NCI-H2171 treated with DMSO at 0.1 percent for 48 hours (cell line): Measurements from ENCODE around the gene STARD9.
"Not testable (repeated sequence)": the region's sequence is repeated elsewhere in the genome, so short reads cannot be mapped to it uniquely, and the experiment has no call there.

Experiments used
- DNase-seq: peaks from one replicate; lab custom pipeline; 2025; lab: John Stamatoyannopoulos, UW

STARD9 gene

DNA sequence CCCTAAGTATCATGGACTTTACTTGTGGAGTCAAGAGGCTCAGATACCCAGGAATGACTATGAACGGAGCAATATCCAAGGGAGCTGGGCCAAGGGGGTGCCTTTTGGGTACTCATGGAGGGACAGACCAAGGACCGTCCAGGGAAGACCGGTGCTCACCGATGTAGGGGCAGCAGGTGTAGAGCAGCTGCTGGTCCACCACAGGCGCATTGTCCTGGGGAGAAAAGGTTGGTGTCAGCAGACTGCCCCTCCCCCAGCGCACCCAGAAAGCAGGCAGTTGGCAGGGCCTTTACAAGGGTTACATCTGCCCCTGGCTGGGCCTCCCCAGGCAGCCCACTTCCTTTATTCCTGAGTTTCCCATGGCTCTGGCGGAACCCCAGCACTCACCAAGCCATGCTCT, 154.0 kb downstream of the STARD9 start:
- no peak for DNase-seq

DNA sequence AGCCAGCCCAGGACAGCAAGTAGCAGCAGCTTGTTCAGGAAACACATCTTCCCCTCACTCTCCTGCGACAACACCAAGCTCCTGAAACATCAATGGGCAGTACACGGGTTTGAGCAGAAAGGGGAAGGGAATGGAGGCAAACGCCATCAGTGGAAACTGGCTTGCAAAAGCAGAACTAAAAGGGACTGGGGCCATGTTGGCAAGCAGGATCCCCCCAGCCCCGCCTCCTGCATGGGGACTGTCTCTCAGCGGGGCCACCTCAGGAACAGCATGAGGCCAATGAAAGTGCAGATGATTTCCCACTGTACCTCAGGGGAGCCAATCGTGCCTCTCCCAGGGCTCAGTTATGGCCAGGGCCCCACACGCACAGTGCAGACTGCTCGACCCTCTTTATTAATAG, 154.7 kb downstream of the STARD9 start:
- DNase-seq, result no peak

DNA sequence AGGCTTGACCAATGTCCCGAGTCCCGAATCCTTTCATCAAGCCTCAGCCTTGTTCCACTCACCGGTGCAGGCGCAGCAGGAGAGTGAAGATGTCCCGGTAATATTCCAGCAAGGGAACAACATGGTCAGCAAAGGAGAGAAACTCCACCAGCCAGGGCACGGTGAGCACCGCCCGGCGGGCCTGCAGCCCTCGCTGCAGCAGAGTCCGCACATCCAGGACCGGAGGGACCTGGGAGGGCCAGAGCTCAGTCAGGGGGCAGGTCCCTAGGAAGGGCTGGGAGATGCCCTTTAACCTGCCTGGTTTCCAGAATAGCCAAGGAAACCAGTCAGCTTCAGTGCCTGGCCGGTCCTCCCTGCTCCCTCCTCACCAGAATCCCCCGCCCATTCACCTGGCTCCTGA, 155.1 kb downstream of the STARD9 start:
- no peak for DNase-seq

DNA sequence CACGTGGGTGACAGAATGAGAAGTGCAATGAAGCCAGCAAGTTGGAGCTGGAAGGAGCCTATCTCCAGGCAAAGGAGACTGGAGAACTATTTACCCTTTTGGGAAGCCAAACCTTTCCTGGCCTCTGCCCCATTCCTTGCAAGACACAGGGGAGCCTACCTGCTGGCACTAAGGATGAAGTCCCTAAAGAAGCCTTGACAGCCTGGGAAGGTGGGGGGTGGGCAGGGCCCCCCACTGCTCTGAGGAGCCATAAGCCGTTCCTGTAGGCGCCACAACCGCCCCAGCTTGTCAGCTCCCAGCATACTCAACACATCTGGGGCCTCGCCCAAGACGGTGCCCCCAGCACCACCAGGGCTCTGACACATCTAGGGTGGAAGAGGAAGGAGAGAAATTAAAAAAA, 156.1 kb downstream of the STARD9 start:
- DNase-seq, result no peak

DNA sequence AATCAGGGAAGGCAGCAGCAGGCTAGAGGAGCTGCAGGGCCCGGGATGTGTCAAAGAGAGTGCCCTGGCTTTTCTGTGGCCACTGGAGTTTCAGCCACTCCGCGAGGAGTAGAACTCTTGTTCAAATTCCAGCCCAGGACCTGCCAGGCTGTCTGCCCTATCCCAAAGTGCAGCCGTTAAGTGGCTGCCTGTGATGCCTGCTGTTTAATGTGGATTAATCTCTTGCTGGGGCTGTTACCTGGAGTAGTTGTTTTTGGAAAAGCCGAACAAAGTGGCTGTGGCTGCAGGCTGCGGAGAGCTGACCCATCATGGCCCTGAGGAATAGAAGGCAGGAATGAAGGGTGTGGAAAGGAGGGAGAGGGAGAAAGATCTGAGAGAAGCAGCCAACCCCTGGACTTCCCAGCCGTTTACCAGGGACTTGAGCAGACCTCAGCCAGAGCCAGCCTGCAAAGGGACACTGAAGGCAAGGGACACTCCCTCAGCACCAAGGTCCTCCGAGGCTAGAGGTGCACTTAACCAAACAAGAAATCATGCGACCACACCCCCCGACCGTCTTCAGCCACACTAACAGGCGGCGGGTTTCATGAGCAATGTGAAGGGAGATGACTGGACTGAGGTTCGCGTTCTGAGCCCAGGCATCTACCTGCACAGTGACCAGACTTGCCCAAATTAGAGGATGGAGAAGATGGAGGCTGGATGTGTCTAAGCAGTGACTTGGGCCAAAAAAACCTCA, 156.9 kb downstream of the STARD9 start:
- DNase-seq, result no peak

DNA sequence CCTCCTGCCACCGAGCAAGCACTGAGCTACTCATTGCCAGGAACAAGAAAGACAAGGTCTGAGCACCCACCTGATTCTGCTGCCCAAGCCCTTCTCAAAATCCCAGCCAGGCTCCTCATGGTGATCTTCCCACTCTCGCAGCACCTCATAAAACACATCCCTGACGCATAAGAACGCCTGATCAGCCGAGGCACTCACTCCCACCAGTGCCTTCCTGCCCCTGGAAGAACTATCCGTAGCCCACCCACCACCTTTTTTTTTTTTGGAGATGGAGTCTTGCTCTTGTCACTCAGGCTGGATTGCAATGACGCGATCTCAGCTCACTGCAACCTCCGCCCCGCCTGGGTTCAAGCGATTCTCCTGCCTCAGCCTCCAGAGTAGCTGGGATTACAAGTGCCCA, 157.6 kb downstream of the STARD9 start:
- no peak for DNase-seq

DNA sequence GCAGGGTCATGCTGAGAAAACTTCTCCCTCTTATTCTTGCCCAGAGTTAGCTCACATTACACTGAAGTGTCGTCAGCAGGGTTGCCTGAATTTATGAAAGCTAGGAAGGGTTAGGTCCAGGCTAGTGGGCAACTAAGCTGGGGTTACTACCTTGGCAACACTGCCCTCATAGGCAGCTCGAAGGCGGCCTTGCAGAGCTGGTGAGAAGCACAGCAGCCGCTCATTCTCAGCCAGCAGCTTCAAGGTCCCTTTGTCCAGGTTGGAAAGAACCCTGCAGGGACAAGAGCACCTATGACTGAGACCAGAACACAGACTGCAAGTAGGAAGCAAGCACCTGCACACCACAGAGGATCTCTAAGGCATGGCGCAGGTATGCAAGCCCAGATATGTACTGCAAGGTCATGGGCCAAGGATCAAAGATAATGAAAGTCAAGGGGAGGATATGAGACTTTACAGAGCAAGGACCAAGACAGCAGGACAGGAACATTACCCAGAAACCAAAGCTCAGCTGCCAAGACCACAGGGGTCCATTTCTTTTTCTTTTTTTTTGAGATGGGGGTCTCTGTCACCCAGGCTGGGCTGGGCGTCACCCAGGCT, 158.8 kb downstream of the STARD9 start:
- no peak for DNase-seq

DNA sequence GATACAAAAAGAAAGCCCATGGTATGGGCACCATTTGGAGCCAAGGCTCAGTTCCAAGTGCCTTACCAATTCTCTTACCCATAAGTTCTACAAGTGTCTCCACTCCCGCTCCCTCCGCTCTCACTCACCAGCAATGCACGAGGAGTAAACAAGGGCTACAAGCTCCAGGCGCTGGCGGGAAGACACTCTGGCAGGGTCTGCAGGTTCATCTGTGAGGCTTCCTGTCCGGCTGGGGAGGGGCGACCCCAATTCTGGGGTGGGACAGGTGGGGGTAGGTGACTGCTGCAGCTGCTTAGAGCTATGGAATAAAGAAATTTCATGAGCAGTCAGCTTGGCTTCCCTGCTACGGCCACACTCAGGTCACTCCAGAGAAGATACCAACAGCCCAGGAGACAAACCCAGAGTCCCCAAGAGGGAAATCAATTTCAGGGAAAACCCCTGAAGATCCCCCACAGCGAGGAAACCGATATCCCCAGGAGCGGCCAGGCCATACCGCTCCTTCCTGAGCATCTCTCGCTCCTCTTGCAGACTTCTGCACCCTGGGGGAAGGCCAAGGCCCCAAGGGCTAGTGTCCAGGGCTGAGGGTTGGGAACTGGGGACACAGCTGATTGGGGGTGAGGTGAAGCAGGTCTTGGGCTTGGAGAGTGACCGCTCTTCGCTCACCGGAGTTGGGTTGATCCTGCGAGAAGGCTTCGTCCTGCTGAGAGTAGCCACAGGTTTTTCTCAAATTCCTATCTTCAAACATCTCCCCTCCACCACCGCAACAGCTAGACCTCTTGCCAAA, 160.2 kb downstream of the STARD9 start:
- no peak for DNase-seq

DNA sequence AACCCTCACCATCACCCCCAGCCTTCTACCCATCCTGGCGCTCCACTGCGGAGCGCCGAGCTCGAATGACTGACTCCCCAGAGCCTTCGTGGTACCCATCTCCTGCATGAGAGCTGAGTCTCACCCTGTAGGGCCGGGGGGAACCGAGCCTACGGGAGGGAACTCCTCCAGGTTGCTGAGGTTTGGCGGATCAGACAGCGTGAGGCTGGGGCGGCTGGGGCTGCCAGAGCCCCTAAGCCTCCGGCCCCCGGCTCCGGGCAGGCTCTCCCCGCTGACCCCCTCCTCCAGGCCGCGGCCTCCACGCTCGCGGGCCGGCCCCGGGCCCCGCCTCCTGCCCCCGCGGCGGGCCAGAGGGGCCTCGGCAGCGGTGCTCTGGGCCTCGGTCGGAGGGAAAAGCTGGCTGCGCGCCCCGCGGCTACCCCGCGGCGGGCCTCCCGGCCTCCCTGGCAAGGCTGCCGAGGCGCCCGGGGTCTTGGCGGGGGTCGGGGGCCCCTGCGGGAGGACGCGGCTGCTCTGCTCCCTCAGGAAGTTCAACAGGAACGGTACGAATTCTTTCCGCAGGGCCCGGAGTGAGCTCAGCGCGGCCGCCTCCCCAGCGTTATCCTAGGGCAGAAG, 160.9 kb downstream of the STARD9 start:
- DNase-seq, result peak; percentile 21

DNA sequence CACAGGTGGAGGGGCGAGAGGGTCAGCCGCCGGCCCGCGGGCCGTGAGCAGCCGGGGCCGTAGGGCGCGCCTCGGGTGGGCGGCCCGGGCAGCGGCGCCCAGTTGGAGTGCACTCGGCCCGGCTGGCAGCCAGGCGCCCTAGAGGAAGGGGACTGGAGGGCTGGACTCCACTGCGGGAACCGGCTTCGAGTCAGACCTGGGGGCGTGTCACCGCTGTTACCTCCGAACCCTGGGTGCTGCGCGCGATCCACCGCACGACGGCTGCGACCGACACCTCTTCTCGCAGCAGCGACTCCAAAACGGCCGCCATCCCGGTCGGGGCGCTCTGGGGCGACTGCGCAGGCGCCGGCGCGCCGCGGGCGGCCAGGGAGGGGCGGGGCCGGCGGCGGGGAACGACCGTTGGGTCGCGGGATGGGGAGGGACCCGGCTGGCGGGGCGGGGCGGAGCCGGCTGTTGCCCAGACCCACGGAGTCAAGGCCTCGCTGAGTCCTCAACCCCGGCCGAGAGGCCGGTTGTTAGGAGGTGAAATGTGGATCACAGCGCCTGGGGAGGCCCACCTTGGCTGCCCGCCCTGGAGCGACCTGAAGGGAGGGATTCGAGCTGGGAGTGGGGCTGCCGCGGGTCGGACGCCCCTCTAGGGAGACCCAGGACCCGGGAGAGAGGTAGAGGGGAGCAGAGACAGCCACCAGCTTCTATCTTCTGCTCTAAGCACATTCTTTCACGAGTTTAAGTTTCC, 161.6 kb downstream of the STARD9 start, which contains the start of gene CDAN1:
CDAN1 (minus strand) TSS at position 336 of the 736 bp plus-strand sequence; CDS start at position 310, 26 bp downstream.
- peak; percentile 76 for DNase-seq

DNA sequence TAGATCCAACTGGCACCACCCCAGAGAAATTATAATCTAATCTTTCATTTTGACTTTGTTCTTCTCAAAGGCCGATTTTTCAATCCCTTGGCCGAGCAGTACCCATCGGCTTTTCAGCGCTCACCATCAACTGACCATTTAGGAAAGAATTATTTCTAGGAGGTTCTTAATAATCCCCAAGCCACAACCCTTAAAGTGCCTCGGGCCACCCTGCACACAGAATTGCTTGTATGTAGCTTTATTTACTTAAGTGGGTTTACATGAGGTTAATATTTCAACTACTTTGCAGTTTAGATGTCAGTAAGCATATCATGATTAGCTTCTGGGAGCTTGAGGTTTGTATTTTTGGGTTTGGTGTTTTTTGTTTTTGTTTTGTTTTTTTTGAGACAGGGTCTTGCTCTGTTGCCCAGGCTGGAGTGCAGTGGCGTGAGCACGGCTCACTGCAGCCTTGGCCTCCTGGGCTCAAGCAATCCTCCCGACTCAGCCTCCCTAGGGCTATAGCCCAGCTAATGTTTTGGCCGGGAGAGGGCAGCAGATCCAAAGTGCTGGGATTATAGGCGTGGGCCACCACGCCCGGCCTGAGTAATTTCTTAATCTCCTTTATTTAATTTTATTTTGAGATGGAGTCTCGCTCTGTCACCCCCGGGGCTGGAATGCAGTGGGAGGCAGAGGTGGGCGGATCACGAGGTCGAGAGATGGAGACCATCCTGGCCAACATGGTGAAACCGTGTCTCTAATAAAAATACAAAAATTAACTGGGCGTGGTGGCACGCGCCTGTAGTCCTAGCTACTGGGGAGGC, 162.3 kb downstream of the STARD9 start:
- DNase-seq, result peak; percentile 31

DNA sequence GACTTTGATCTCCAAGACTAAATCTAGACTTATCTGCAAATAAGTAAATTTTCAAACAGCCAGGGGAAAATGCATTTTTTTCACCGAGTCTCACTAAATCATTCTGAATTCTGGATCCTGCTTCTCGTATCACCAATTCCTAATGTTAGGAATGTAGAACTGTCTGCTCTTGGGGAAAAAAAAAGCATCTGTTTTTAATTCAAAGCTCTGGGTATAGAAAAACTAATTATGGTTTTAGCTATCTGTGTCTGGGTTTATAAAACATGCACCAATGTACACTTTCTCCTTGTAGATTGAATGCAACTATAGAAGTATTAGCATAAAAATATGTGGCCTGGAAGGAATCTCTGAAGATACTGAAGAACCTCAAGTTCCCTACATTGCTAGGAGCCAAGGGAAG, 166.3 kb downstream of the STARD9 start:
- DNase-seq, result no peak

DNA sequence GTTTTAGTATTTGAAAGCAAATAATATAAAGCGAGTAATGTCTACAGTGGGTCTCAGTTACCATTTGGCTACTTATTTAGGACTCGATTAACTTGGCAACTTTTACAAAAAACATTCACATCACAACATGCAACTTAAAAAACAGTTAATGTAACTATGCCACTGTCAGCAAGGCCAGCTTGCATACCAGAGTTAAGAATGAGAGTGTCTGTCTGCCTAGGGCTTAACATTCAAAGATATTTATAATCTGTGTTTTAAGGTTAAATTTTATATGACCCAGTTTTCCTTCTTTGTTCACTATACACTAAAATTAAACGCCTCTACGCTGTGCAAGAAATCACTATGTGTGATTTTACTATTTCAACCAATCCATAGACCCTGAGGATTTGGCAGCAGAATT, 166.7 kb downstream of the STARD9 start:
- DNase-seq, result no peak

DNA sequence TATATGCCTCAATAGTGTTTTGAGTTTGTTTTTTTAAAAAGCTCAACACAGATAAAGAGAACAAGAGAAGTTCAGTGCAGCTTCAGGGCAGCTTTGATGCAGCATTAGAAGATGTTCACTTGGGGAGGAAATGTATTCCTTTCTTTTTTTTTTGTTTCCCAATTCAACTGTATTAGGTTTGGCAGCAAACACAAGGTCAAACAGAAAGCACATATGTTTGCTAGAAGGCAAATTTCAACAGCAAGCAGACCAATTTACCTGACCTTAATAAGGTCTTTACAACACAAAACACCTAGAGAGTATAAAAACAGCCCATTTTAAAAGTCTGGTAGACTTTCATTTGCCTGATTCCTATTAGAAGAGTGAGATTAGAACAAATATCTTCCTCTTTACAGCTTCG, 168.8 kb downstream of the STARD9 start:
- DNase-seq, result peak; percentile 17

DNA sequence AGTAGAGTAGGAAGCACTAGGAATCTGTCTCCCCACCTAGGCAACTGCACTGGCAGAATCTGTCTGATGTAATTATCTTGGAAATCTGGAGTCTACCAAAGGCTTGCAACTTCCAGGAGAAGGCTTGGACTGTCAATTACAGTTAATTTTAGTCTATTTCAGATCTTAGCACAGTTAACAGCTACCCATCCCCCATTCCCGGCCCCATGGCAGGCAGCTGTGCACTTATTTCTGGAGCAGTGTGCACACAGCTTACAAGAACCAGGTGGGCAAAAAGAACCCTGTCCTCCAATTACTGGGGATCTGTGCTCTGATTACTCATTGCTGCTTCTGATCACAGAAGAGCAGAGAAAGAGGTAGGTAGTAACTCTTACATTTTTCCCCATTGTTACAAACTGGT, 173.9 kb downstream of the STARD9 start:
- peak; percentile 78 for DNase-seq

DNA sequence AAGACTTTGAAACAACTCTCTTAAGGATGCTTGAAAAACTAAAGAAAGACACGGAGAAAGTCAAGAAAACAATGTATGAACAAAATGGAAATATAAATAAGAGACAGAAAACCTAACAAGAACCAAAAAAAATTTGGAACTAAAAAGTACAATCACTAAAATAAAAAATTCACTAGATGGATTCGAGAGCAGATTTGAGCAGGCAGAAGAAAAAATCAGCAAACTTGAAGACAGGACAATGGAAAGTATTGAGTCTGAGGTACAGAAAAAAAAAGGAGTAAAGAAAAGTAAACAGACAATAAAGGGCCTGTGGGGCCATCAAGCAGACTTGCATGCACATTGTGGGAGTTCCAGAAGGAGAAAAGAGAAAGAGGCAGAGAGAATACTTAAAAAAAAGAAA, 174.9 kb downstream of the STARD9 start:
- no peak for DNase-seq

DNA sequence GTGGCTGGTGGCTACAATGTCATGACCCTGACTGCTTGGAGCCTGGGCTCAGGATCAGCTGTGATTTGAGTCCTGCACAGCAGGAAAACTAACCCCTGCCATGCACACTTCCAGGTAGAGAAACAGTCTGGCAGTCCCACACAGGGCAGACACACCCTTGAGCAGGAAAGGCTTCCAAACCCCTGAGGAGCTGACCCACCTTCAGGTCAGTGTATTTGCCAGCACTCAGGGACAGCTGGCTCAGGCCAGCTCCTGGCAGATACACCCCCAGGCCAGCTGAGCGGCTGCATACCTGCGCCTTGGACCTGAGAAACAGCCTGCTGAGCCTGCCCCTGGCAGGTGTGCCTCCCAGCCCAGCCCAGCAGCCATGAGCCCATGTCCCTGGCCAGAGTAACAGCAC, 183.7 kb downstream of the STARD9 start:
- no peak for DNase-seq

DNA sequence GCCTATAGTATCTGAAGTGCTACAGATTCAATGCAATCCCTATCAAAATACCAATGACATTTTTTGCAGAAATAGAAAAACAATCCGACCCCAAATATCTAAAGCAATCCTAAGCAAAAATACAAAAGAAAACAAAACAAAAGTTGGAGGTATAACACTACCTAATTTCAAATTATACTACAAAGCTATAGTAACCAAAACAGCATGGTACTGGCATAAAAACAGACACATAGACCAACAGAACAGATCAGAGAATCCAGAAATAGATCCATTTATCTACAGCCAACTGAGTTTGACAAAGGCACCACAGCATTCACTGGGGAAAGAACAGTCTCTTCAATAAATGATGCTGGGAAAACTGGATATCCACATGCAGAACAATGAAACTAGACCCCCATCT, 185.4 kb downstream of the STARD9 start:
- DNase-seq, result no peak

DNA sequence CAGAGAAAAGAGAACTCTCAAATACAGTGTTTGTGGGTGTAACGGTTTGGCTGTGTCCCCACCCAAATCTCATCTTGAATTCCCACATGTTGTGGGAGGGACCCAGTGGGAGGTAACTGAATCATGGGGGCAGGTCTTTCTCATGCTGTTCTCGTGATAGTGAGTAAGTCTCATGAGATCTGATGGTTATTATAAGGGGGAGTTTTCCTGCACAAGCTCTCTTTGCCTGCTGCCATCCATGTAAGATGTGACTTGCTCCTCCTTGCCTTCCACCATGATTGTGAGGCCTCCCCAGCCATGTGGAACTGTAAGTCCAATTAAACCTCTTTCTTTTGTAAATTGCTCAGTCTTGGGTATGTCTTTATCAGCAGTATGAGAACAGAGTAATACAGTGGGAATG, 186.4 kb downstream of the STARD9 start:
- not testable (repeated sequence) for DNase-seq

DNA sequence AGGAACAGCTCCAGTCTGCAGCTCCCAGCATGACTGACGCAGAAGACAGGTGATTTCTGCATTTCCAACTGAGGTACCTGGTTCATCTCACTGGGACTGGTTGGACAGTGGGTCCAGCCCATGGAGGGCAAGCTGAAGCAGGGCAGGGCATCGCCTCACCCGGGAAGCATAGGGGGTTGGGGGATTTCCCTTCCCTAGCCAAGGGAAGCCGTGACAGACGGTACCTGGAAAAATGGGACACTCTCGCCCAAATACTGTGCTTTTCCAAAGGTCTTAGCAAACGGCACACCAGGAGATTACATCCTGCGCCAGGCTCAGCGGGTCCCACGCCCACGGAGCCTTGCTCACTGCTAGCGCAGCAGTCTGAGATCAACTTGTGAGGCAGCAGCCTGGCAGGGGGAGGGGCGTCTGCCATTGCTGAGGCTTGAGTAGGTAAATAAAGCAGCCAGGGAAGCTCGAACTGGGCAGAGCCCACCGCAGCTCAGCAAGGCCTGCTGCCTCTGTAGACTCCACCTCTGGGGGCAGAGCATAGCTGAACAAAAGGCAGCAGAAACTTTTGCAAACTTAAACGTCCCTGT, 188.8 kb downstream of the STARD9 start:
- not testable (repeated sequence) for DNase-seq

DNA sequence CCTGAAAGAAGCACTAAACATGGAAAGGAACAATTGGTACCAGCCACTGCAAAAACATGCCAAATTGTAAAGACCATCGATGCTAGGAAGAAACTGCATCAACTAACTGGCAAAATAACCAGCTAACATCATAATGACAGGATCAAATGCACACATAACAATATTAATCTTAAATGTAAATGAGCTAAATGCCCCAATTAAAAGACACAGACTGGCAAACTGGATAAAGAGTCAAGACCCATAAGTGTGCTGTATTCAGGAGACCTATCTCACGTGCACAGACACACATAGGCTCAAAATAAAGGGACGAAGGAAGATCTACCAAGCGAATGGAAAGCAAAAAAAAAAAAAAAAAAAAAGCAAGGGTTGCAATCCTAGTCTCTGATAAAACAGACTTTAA, 190.7 kb downstream of the STARD9 start:
- not testable (repeated sequence) for DNase-seq
